ENCODE results near the gene RNF13.
"Not testable (repeated sequence)": the region's sequence is repeated elsewhere in the genome, so short reads cannot be mapped to it uniquely, and the experiment has no call there.

The RNF13 gene

DNA sequence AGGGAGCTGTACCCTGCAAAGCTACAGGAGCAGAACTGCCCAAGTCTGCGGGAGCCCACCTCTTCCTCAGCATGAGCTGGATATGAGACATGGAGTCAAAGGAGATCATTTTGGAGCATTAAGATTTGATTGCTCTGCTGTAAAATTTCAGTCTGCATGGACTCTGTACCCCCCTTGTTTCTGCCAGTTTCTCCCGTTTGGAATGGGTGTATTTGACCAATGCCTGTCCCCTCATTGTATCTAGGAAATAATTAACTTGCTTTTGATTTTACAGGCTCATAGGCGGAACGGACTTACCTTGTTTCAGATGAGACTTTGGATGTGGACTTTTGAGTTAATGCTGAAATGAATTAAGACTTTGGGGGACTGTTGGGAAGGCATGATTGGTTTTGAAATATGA is 18.3 kb downstream of the RNF13 start:
- Histone ChIP-seq H3K9me2 (replicated peaks; ENCODE audit: insufficient read depth, low read length) (no peaks in the 10 kb centered on the region), H3K27me3 (ENCODE audit: low read length) (no peaks in the 10 kb centered on the region), H3K4me3 (ENCODE audit: insufficient read depth, low read length, poor library complexity, severe bottlenecking) (no peak overlapping the region), H2AFZ (ENCODE audit: low read depth, low read length, severe bottlenecking) (no peak overlapping the region), H3K36me3 (ENCODE audit: low read length) (peaks cover 9% of the 10 kb centered on the region; the same call in 1 of the 2 replicates), H3K9ac (ENCODE audit: low read length) (no peak overlapping the region), H4K20me1 (ENCODE audit: low read depth, low read length) (no peaks in the 10 kb centered on the region), H3K4me2 (ENCODE audit: low read depth, low read length, poor library complexity, severe bottlenecking) (no peak overlapping the region), H3F3A (ENCODE audit: insufficient read depth) (no peaks in the 10 kb centered on the region), H3K9me3 (ENCODE audit: insufficient read depth, low read length) (peaks cover 41% of the 10 kb centered on the region; the same call in 1 of the 2 replicates), H3K79me2 (ENCODE audit: insufficient read depth, low read length) (peaks cover 76% of the 10 kb centered on the region), H3K27ac (ENCODE audit: low read depth, low read length) (no peak overlapping the region)
- no peak for TF ChIP-seq CTCF (IDR thresholded peaks at IDR 0.05; ENCODE audit: insufficient read depth, low read length, poor library complexity, severe bottlenecking)
- no peak for TF ChIP-seq EZH2phosphoT487 (conservative IDR thresholded peaks at IDR 0.05; ENCODE audit: low read length)

- Histone ChIP-seq H3K27ac (ENCODE audit: low read depth, low read length) (no peak overlapping the region), H2AFZ (ENCODE audit: low read depth, low read length, severe bottlenecking) (no peak overlapping the region), H3K79me2 (ENCODE audit: insufficient read depth, low read length) (peaks cover 76% of the 10 kb centered on the region), H3K4me3 (ENCODE audit: insufficient read depth, low read length, poor library complexity, severe bottlenecking) (no peak overlapping the region), H4K20me1 (ENCODE audit: low read depth, low read length) (no peaks in the 10 kb centered on the region), H3K9ac (ENCODE audit: low read length) (no peak overlapping the region), H3F3A (ENCODE audit: insufficient read depth) (no peaks in the 10 kb centered on the region), H3K9me3 (ENCODE audit: insufficient read depth, low read length) (peaks cover 46% of the 10 kb centered on the region; the same call in 1 of the 2 replicates), H3K9me2 (replicated peaks; ENCODE audit: insufficient read depth, low read length) (no peaks in the 10 kb centered on the region), H3K27me3 (ENCODE audit: low read length) (no peaks in the 10 kb centered on the region), H3K4me2 (ENCODE audit: low read depth, low read length, poor library complexity, severe bottlenecking) (no peak overlapping the region), H3K36me3 (ENCODE audit: low read length) (peaks cover 15% of the 10 kb centered on the region; the same call in 1 of the 2 replicates)
- TF ChIP-seq CTCF (IDR thresholded peaks at IDR 0.05; ENCODE audit: insufficient read depth, low read length, poor library complexity, severe bottlenecking): no peak
- no peak for TF ChIP-seq EZH2phosphoT487 (conservative IDR thresholded peaks at IDR 0.05; ENCODE audit: low read length)
These were observed 19.1 kb downstream of the RNF13 start for GRCh38 chr3:149832086-149832485.

DNA sequence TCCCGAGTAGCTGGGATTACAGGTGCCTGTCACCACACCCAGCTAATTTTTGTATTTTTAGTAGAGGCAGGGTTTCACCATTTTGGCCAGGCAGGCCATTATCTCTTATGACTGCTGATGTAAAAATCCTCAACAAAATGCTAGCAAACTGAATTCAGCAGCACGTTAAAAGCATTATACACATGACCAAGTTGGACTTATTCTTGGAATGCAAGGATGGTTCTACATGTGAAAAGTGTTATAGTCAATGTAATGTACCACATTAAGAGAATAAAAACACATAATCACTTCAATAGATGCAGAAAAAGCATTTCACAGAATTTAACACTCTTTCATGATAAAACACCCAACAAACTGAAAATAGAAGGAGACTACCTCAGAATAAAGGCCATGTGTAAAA is 20.2 kb downstream of the RNF13 start:
- no peak for TF ChIP-seq EZH2phosphoT487 (conservative IDR thresholded peaks at IDR 0.05; ENCODE audit: low read length)
- TF ChIP-seq CTCF (IDR thresholded peaks at IDR 0.05; ENCODE audit: insufficient read depth, low read length, poor library complexity, severe bottlenecking): no peak
- Histone ChIP-seq H3K4me2 (ENCODE audit: low read depth, low read length, poor library complexity, severe bottlenecking) (no peak overlapping the region), H3K9me3 (ENCODE audit: insufficient read depth, low read length) (peaks cover 58% of the 10 kb centered on the region; the same call in 1 of the 2 replicates), H3K9ac (ENCODE audit: low read length) (no peak overlapping the region), H3F3A (ENCODE audit: insufficient read depth) (no peaks in the 10 kb centered on the region), H4K20me1 (ENCODE audit: low read depth, low read length) (no peaks in the 10 kb centered on the region), H3K9me2 (replicated peaks; ENCODE audit: insufficient read depth, low read length) (no peaks in the 10 kb centered on the region), H2AFZ (ENCODE audit: low read depth, low read length, severe bottlenecking) (no peak overlapping the region), H3K79me2 (ENCODE audit: insufficient read depth, low read length) (peaks cover 77% of the 10 kb centered on the region), H3K36me3 (ENCODE audit: low read length) (peaks cover 16% of the 10 kb centered on the region; the same call in 1 of the 2 replicates), H3K27me3 (ENCODE audit: low read length) (no peaks in the 10 kb centered on the region), H3K4me3 (ENCODE audit: insufficient read depth, low read length, poor library complexity, severe bottlenecking) (no peak overlapping the region), H3K27ac (ENCODE audit: low read depth, low read length) (no peak overlapping the region)

- not testable (repeated sequence) for H3K9ac ChIP-seq (ENCODE audit: low read length); H2AFZ ChIP-seq (ENCODE audit: low read depth, low read length, severe bottlenecking); H3K9me2 ChIP-seq (replicated peaks; ENCODE audit: insufficient read depth, low read length); H3K4me2 ChIP-seq (ENCODE audit: low read depth, low read length, poor library complexity, severe bottlenecking); H4K20me1 ChIP-seq (ENCODE audit: low read depth, low read length); H3K36me3 ChIP-seq (ENCODE audit: low read length); H3K27ac ChIP-seq (ENCODE audit: low read depth, low read length); H3F3A ChIP-seq (ENCODE audit: insufficient read depth); H3K4me3 ChIP-seq (ENCODE audit: insufficient read depth, low read length, poor library complexity, severe bottlenecking); H3K27me3 ChIP-seq (ENCODE audit: low read length)
- Histone ChIP-seq H3K79me2 (ENCODE audit: insufficient read depth, low read length) (peaks cover 70% of the 10 kb centered on the region), H3K9me3 (ENCODE audit: insufficient read depth, low read length) (peaks cover 29% of the 10 kb centered on the region; the same call in 1 of the 2 replicates)
These were observed 25.5 kb downstream of the RNF13 start for GRCh38 chr3:149838491-149838890.

DNA sequence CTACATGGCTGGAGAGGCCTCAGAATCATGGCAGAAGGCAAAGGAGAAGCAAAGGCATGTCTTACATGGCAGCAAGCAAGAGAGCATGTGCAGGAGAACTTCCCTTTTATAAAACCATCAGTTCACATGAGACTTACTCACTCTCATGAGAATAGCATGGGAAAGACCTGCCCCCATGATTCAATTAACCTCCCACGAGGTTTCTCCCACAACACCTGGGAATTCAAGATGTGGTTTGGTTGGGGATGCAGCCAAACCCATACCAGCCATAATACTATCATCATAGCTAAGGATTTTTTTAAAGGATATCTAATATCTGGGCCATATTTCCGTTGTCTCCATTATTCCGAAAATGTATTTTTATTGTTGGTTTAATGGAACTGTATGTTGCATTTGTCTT is 26.5 kb downstream of the RNF13 start:
- H3K27ac ChIP-seq (ENCODE audit: low read depth, low read length); H3K4me3 ChIP-seq (ENCODE audit: insufficient read depth, low read length, poor library complexity, severe bottlenecking); H4K20me1 ChIP-seq (ENCODE audit: low read depth, low read length); H3K9me2 ChIP-seq (replicated peaks; ENCODE audit: insufficient read depth, low read length); H3K36me3 ChIP-seq (ENCODE audit: low read length); H2AFZ ChIP-seq (ENCODE audit: low read depth, low read length, severe bottlenecking); H3K9ac ChIP-seq (ENCODE audit: low read length); H3K4me2 ChIP-seq (ENCODE audit: low read depth, low read length, poor library complexity, severe bottlenecking); H3K27me3 ChIP-seq (ENCODE audit: low read length); H3F3A ChIP-seq (ENCODE audit: insufficient read depth): not testable (repeated sequence)
- peaks cover 71% of the 10 kb centered on the region for H3K79me2 ChIP-seq (ENCODE audit: insufficient read depth, low read length)
- H3K9me3 ChIP-seq (ENCODE audit: insufficient read depth, low read length): peaks cover 20% of the 10 kb centered on the region; the same call in 1 of the 2 replicates
